HepG2 (cell line): ENCODE measurements around the gene FRAS1. TPM values are rescaled to one million over a fixed set of nuclear protein-coding genes. Genes with fewer than 3 reads are reported as not detected.

ENCODE experiments used
- ATAC-seq: fragments of 200-7000 bp; cut with Tn5 transposase; 3 replicates; pipeline ENCODE4 v1.9.1; 2020; ENCODE audit warnings: mild to moderate bottlenecking, moderate library complexity
- BruUV-seq: library from RNA; stranded (reverse); fragments of 400-500 nt; replicated peaks from 2 replicates; lab custom pipeline; 2021; lab: Mats Ljungman, UMichigan
- CTCF ChIA-PET: fragments of 300-600 bp; formaldehyde crosslinking; extraction: SDS; loops from one replicate; lab custom pipeline; 2021; ENCODE audit warnings: low total read pairs, inconsistent platforms, low intra/inter-chr PET ratio; lab: Yijun Ruan, JAX
- POLR2A ChIA-PET: fragments of 350-600 bp; sonication (Branson Sonifier 250); formaldehyde crosslinking; loops from one replicate; lab custom pipeline; 2020; ENCODE audit warnings: antibody characterized with exemption, inconsistent platforms; lab: Yijun Ruan, JAX
- DNase-seq: peaks from one replicate; pipeline ENCODE4 v3.0.0-alpha.2; 2015; ENCODE audit warnings: low spot score
- FAIRE-seq: peaks from 3 replicates; lab custom pipeline; 2011; peaks lifted over from hg19 to GRCh38; lab: Jason Lieb, UNC
- H2AFZ ChIP-seq: one replicate; pipeline ENCODE4 v1.6.1; 2011; ENCODE audit warnings: low read length, inconsistent platforms
- H3K27ac ChIP-seq: fragments of 300-600 bp; 3 replicates; pipeline ENCODE4 v1.8.0; 2011; ENCODE audit warnings: mixed run types, mild to moderate bottlenecking, mixed read lengths, low read length, inconsistent platforms; ENCODE audit not compliant: insufficient read depth; ENCODE audit errors: extremely low read length
- H3K27me3 ChIP-seq, 2 experiments: fragments of 200-600 bp in 1 of 2; 2 replicates in 1 of 2; 3 replicates in 1 of 2; pipeline versions ENCODE4 v1.6.0 to v1.8.0; 2011; ENCODE audit warnings: low read length in 2 of 2, mild to moderate bottlenecking in 2 of 2, moderate library complexity in 2 of 2, inconsistent platforms in 1 of 2; ENCODE audit not compliant: insufficient read depth in 2 of 2, control insufficient read depth in 1 of 2
- H3K36me3 ChIP-seq, 2 experiments: fragments of 200-600 bp in 1 of 2; replicated peaks in 1 of 2; 2 replicates in 1 of 2; 3 replicates in 1 of 2; pipeline versions ENCODE4 v1.5.1 to v1.8.0; 2011; ENCODE audit warnings: low read length in 2 of 2, inconsistent platforms in 1 of 2; ENCODE audit not compliant: insufficient read depth in 2 of 2, control insufficient read depth in 1 of 2
- H3K4me1 ChIP-seq: 2 replicates; pipeline ENCODE4 v1.5.1; 2012; ENCODE audit warnings: low read length, inconsistent platforms; ENCODE audit not compliant: insufficient read depth
- H3K4me2 ChIP-seq: 2 replicates; pipeline ENCODE4 v1.6.0; 2011; ENCODE audit warnings: low read depth, low read length, inconsistent platforms
- H3K4me3 ChIP-seq, 3 experiments: fragments of 200-600 bp in 1 of 3; sonication (generic), shearing (Covaris generic) in 1 of 3; replicated peaks in 1 of 3; 2 replicates each; pipeline ENCODE4 v1.5.1; 2011 to 2016; ENCODE audit warnings: low read length in 3 of 3, inconsistent platforms in 2 of 3, low read depth in 2 of 3, mild to moderate bottlenecking in 2 of 3, control low read depth in 1 of 3, mixed read lengths in 1 of 3; ENCODE audit not compliant: insufficient read depth in 1 of 3
- H3K79me2 ChIP-seq: one replicate; pipeline ENCODE4 v1.6.1; 2011; ENCODE audit warnings: low read length, inconsistent platforms; ENCODE audit not compliant: insufficient read depth
- H3K9ac ChIP-seq: 2 replicates; pipeline ENCODE4 v1.6.0; 2011; ENCODE audit warnings: mild to moderate bottlenecking, low read depth, low read length, inconsistent platforms; ENCODE audit not compliant: insufficient read depth
- H3K9me3 ChIP-seq: 2 replicates; pipeline ENCODE4 v1.5.1; 2012; ENCODE audit warnings: mild to moderate bottlenecking, low read length
- H4K20me1 ChIP-seq: 2 replicates; pipeline ENCODE4 v1.6.0; 2011; ENCODE audit warnings: inconsistent platforms, mild to moderate bottlenecking, low read length, moderate library complexity; ENCODE audit not compliant: insufficient read depth
- ELF3 ChIP-seq: IDR thresholded peaks from 2 replicates; pipeline ENCODE4 v1.6.1; 2016; ENCODE audit warnings: missing genetic modification reagents, missing compliant biosample characterization
- IKZF1 ChIP-seq: fragments of 450-650 bp; IDR thresholded peaks from 2 replicates; pipeline ENCODE4 v1.7.1; 2016
- PBX2 ChIP-seq: IDR thresholded peaks from 2 replicates; pipeline ENCODE4 v1.6.1; 2016; ENCODE audit warnings: control low read depth
- PHF21A ChIP-seq: sonication (generic); formaldehyde crosslinking; IDR thresholded peaks from 2 replicates; pipeline ENCODE4 v1.5.0; 2020; ENCODE audit warnings: mild to moderate bottlenecking, missing genetic modification reagents
- STAG1 ChIP-seq: sonication (generic); formaldehyde crosslinking; IDR thresholded peaks from 2 replicates; pipeline ENCODE4 v1.4.0; 2020; ENCODE audit warnings: missing genetic modification reagents
- ZNF260 ChIP-seq: sonication (generic); formaldehyde crosslinking; IDR thresholded peaks from 2 replicates; pipeline ENCODE4 v1.4.0; 2020; ENCODE audit warnings: missing genetic modification reagents, low read depth, mild to moderate bottlenecking, borderline replicate concordance
- ZNF292 ChIP-seq: sonication (generic); formaldehyde crosslinking; IDR thresholded peaks from 2 replicates; pipeline ENCODE4 v1.8.1; 2022; ENCODE audit warnings: mild to moderate bottlenecking, low read depth, missing genetic modification reagents, borderline replicate concordance
- ZNF503 ChIP-seq: sonication (generic); formaldehyde crosslinking; IDR thresholded peaks from 2 replicates; pipeline ENCODE4 v1.4.0; 2020; ENCODE audit warnings: missing genetic modification reagents
- WGBS: methylation state at CpG from one replicate; pipeline ENCODE4 v1.1.6; 2017; ENCODE audit warnings: low lambda C conversion rate; 5-methylcytosine and 5-hydroxymethylcytosine counted together
- in situ Hi-C: cut with HindIII; loops from 2 replicates; pipeline ENCODE4 v1.10.0; 2017; ENCODE audit warnings: low pct_unique_long_range_greater_than_20kb; ENCODE audit not compliant: extremely low pct_ligation_motif_present
- intact Hi-C: fragments of 100-400 bp; cut with micrococcal nuclease; formaldehyde crosslinking; loops from one replicate; pipeline ENCODE4 v1.10.0; 2022; ENCODE audit not compliant: unreplicated experiment
- polyA plus RNA-seq, 8 experiments: library from polyadenylated mRNA; depleted of rRNA in 3 of 8; stranded (reverse) in 7 of 8; unstranded in 1 of 8; fragments of >200 nt; fragmentation: Illumina TruSeq in 4 of 8; extraction: Trizol in 4 of 8; gene quantifications; 2 replicates each; pipeline versions ENCODE4 v1.2.1 to v1.2.3, GENCODE V29; 2011 to 2016; ENCODE audit warnings: low read depth in 4 of 8, missing spikeins in 1 of 8, mixed read lengths in 1 of 8; ENCODE audit not compliant: insufficient read depth in 1 of 8
- total RNA-seq, 5 experiments: library from RNA; depleted of rRNA; stranded (reverse); fragments of >200 nt; fragmentation: Illumina TruSeq; extraction: Trizol; gene quantifications; 2 replicates each; pipeline ENCODE4 v1.2.3, GENCODE V29; 2016; ENCODE audit warnings: low read depth in 1 of 5
- TF ChIP-seq, protein P1 (sequence below), 2 experiments: sonication (generic) in 1 of 2; formaldehyde crosslinking in 1 of 2; IDR thresholded peaks; 2 replicates each; pipeline versions ENCODE4 v1.6.1 to v1.9.0; 2014 to 2022; ENCODE audit warnings: antibody characterized with exemption in 1 of 2, borderline replicate concordance in 1 of 2, inconsistent platforms in 1 of 2, low read depth in 1 of 2, missing genetic modification reagents in 1 of 2
- TF ChIP-seq, protein P2 (sequence below): sonication (generic); formaldehyde crosslinking; IDR thresholded peaks from 2 replicates; pipeline ENCODE4 v1.4.0; 2020; ENCODE audit warnings: missing genetic modification reagents, borderline replicate concordance
- TF ChIP-seq, protein P3 (sequence below): sonication (generic); formaldehyde crosslinking; IDR thresholded peaks from 2 replicates; pipeline ENCODE4 v1.8.1; 2023; ENCODE audit warnings: mild to moderate bottlenecking, missing genetic modification reagents

FRAS1 gene
- total and polyA plus RNA-seq, 2 of the 13 experiments (the other 11 are each of a cell fraction or from before 2014, with no cell fraction given), result 22.5 to 31.6 TPM

DNA sequence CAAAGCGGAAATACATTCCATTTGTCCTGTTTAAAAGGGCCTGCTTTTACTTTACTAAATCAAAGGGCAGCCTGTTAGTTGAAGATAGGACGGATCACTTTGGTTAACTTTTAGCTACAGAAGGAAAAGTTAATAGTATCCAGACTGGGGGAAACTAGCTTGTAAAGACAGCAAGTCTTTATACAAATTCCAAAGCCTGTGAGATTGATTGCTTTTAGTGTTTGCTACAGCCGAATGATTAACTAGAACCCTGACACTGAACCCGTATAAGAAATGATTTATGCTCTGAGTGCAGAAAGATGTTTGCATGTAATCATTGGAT is 93.4 kb downstream of the FRAS1 start:
- ATAC-seq, result peak; percentile 85
- peak; percentile 85 for DNase-seq
- H4K20me1 ChIP-seq, result no peaks in the 10 kb centered on the region
- peak overlapping the region; percentile 2 to 39 (median 36); a peak in 4 of 6 replicates for H3K4me3 ChIP-seq
- peak; percentile 64 for FAIRE-seq
- H3K4me2 ChIP-seq, result peak overlapping the region; percentile 65
- CTCF ChIA-PET, result no interaction called here
- POLR2A ChIA-PET, result interaction anchor here (1.3 to 2.4 kb wide), 5 partner anchors 12 to 91 kb away, joined by 3 to 12 read pairs (median 7); no protein-coding TSS in a partner anchor
- intact Hi-C loops (loop anchor here (2.0 kb wide), 2 partner anchors 14 to 16 kb away; no protein-coding TSS in a partner anchor), in situ Hi-C loops (no loop called here)
- BruUV-seq, result no TSS peak
- H3K79me2 ChIP-seq, result peaks cover 82% of the 10 kb centered on the region
- H3K36me3 ChIP-seq, result peaks cover 0 to 1% of the 10 kb centered on the region in 2 experiments; a peak in 1 of 5 replicates
- H2AFZ ChIP-seq, result no peak overlapping the region
- H3K9me3 ChIP-seq, result no peaks in the 10 kb centered on the region
- peak overlapping the region; percentile 60 for H3K9ac ChIP-seq
- no peaks in the 10 kb centered on the region for H3K27me3 ChIP-seq
- under 1% methylated on average over 4 of the region's 4 CpGs for WGBS
- H3K27ac ChIP-seq, result peak overlapping the region; percentile 79
- peaks cover 90% of the 10 kb centered on the region for H3K4me1 ChIP-seq
- TF ChIP-seq PHF21A (CRISPR knock-in tag) (peak; percentile 46; the same call in 1 of the 2 replicates), IKZF1 (no peak), ZNF292 (0 out of 2 replicates have a peak, but pooled peaks have one; percentile 20), ELF3 (CRISPR knock-in tag) (0 out of 2 replicates have a peak, but pooled peaks have one; percentile 27), ZNF503 (CRISPR knock-in tag) (peak; percentile 68; the same call in 1 of the 2 replicates), ZNF260 (CRISPR knock-in tag) (no peak), PBX2 (CRISPR knock-in tag) (no peak), STAG1 (CRISPR knock-in tag) (0 out of 2 replicates have a peak, but pooled peaks have one; percentile 7)
- TF ChIP-seq, protein P1, sequence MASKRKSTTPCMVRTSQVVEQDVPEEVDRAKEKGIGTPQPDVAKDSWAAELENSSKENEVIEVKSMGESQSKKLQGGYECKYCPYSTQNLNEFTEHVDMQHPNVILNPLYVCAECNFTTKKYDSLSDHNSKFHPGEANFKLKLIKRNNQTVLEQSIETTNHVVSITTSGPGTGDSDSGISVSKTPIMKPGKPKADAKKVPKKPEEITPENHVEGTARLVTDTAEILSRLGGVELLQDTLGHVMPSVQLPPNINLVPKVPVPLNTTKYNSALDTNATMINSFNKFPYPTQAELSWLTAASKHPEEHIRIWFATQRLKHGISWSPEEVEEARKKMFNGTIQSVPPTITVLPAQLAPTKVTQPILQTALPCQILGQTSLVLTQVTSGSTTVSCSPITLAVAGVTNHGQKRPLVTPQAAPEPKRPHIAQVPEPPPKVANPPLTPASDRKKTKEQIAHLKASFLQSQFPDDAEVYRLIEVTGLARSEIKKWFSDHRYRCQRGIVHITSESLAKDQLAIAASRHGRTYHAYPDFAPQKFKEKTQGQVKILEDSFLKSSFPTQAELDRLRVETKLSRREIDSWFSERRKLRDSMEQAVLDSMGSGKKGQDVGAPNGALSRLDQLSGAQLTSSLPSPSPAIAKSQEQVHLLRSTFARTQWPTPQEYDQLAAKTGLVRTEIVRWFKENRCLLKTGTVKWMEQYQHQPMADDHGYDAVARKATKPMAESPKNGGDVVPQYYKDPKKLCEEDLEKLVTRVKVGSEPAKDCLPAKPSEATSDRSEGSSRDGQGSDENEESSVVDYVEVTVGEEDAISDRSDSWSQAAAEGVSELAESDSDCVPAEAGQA (IDR thresholded peaks at IDR 0.05; ENCODE audit: low read depth), result no peak
- TF ChIP-seq, protein P1 (CRISPR knock-in tag; IDR thresholded peaks at IDR 0.05; ENCODE audit: borderline replicate concordance), result no peak
- TF ChIP-seq, protein P2, sequence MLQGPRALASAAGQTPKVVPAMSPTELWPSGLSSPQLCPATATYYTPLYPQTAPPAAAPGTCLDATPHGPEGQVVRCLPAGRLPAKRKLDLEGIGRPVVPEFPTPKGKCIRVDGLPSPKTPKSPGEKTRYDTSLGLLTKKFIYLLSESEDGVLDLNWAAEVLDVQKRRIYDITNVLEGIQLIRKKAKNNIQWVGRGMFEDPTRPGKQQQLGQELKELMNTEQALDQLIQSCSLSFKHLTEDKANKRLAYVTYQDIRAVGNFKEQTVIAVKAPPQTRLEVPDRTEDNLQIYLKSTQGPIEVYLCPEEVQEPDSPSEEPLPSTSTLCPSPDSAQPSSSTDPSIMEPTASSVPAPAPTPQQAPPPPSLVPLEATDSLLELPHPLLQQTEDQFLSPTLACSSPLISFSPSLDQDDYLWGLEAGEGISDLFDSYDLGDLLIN (CRISPR knock-in tag), result no peak
- TF ChIP-seq, protein P3, sequence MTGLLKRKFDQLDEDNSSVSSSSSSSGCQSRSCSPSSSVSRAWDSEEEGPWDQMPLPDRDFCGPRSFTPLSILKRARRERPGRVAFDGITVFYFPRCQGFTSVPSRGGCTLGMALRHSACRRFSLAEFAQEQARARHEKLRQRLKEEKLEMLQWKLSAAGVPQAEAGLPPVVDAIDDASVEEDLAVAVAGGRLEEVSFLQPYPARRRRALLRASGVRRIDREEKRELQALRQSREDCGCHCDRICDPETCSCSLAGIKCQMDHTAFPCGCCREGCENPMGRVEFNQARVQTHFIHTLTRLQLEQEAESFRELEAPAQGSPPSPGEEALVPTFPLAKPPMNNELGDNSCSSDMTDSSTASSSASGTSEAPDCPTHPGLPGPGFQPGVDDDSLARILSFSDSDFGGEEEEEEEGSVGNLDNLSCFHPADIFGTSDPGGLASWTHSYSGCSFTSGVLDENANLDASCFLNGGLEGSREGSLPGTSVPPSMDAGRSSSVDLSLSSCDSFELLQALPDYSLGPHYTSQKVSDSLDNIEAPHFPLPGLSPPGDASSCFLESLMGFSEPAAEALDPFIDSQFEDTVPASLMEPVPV (CRISPR knock-in tag), result 0 out of 2 replicates have a peak, but pooled peaks have one; percentile 23
